WTC11 (cell line): Measurements from ENCODE around the gene HPCA. TPM values are rescaled to one million over a fixed set of nuclear protein-coding genes. Genes with fewer than 3 reads are reported as not detected.

ENCODE experiments used
- CDX4 ChIP-seq: fragments of 250-450 bp; sonication (Bioruptor Pico); IDR thresholded peaks from 2 replicates; pipeline ENCODE4 v1.9.0; 2021; ENCODE audit warnings: moderate library complexity, mild to moderate bottlenecking, inconsistent platforms, borderline replicate concordance
- ELF4 ChIP-seq: sonication (generic); formaldehyde crosslinking; IDR thresholded peaks from 2 replicates; pipeline ENCODE4 v1.8.1; 2022; ENCODE audit warnings: low read depth, mild to moderate bottlenecking, moderate library complexity, missing genetic modification reagents
- ESRRA ChIP-seq: sonication (generic); formaldehyde crosslinking; IDR thresholded peaks from 2 replicates; pipeline ENCODE4 v1.8.1; 2022; ENCODE audit warnings: mild to moderate bottlenecking, missing genetic modification reagents, borderline replicate concordance
- JAZF1 ChIP-seq: fragments of 250-450 bp; sonication (Bioruptor Pico); IDR thresholded peaks from 2 replicates; pipeline ENCODE4 v1.9.0; 2021; ENCODE audit warnings: moderate library complexity, mild to moderate bottlenecking, inconsistent platforms
- MAX ChIP-seq: sonication (generic); formaldehyde crosslinking; IDR thresholded peaks from 2 replicates; pipeline ENCODE4 v1.8.0; 2022; ENCODE audit warnings: mild to moderate bottlenecking, missing genetic modification reagents
- MYBL2 ChIP-seq: sonication (generic); formaldehyde crosslinking; IDR thresholded peaks from 2 replicates; pipeline ENCODE4 v1.8.1; 2023; ENCODE audit warnings: mild to moderate bottlenecking, moderate library complexity, missing genetic modification reagents
- NFE2L1 ChIP-seq: sonication (generic); formaldehyde crosslinking; IDR thresholded peaks from 2 replicates; pipeline ENCODE4 v1.8.1; 2023; ENCODE audit warnings: missing genetic modification reagents
- NR3C1 ChIP-seq: sonication (generic); formaldehyde crosslinking; conservative IDR thresholded peaks from 2 replicates; pipeline ENCODE4 v1.8.1; 2023; ENCODE audit warnings: low read depth, mild to moderate bottlenecking, missing genetic modification reagents
- PREB ChIP-seq: sonication (generic); formaldehyde crosslinking; IDR thresholded peaks from 2 replicates; pipeline ENCODE4 v1.8.1; 2022; ENCODE audit warnings: mild to moderate bottlenecking, missing genetic modification reagents, moderate library complexity, borderline replicate concordance
- PRRX2 ChIP-seq: fragments of 250-450 bp; sonication (Bioruptor Pico); IDR thresholded peaks from 2 replicates; pipeline ENCODE4 v1.8.0; 2021; ENCODE audit warnings: mild to moderate bottlenecking
- SMAD4 ChIP-seq: sonication (generic); formaldehyde crosslinking; IDR thresholded peaks from 2 replicates; pipeline ENCODE4 v1.8.0; 2022; ENCODE audit warnings: mild to moderate bottlenecking, missing genetic modification reagents
- TCF7 ChIP-seq: sonication (generic); formaldehyde crosslinking; IDR thresholded peaks from 2 replicates; pipeline ENCODE4 v1.8.0; 2022; ENCODE audit warnings: mild to moderate bottlenecking, low read depth, missing genetic modification reagents, moderate library complexity
- USF1 ChIP-seq: sonication (generic); formaldehyde crosslinking; IDR thresholded peaks from 2 replicates; pipeline ENCODE4 v1.8.0; 2022; ENCODE audit warnings: mild to moderate bottlenecking, missing genetic modification reagents
- ZBTB43 ChIP-seq: sonication (generic); formaldehyde crosslinking; IDR thresholded peaks from 2 replicates; pipeline ENCODE4 v1.8.1; 2023; ENCODE audit warnings: mild to moderate bottlenecking, missing genetic modification reagents
- ZMAT4 ChIP-seq: fragments of 250-450 bp; sonication (Bioruptor Pico); IDR thresholded peaks from 2 replicates; pipeline ENCODE4 v1.9.0; 2021; ENCODE audit warnings: mild to moderate bottlenecking
- ZNF138 ChIP-seq: sonication (generic); formaldehyde crosslinking; conservative IDR thresholded peaks from 2 replicates; pipeline ENCODE4 v1.8.1; 2022; ENCODE audit warnings: mild to moderate bottlenecking, moderate library complexity, missing genetic modification reagents
- ZNF396 ChIP-seq: fragments of 250-450 bp; sonication (Bioruptor Pico); IDR thresholded peaks from 2 replicates; pipeline ENCODE4 v1.8.0; 2021; ENCODE audit warnings: mild to moderate bottlenecking, moderate library complexity, borderline replicate concordance
- ZNF423 ChIP-seq: fragments of 250-450 bp; sonication (Bioruptor Pico); IDR thresholded peaks from 2 replicates; pipeline ENCODE4 v2.1.2; 2022; ENCODE audit warnings: mild to moderate bottlenecking, moderate library complexity
- ZSCAN18 ChIP-seq: fragments of 250-450 bp; sonication (Bioruptor Pico); IDR thresholded peaks from 2 replicates; pipeline ENCODE4 v2.1.2; 2022; ENCODE audit warnings: mild to moderate bottlenecking, moderate library complexity
- total RNA-seq: library from RNA; stranded (reverse); gene quantifications from 3 replicates; pipeline ENCODE4 v1.2.3, GENCODE V29; 2021
- TF ChIP-seq, protein P1 (sequence below): sonication (generic); formaldehyde crosslinking; conservative IDR thresholded peaks from 2 replicates; pipeline ENCODE4 v1.8.1; 2023; ENCODE audit warnings: mild to moderate bottlenecking, low read depth, missing genetic modification reagents, moderate library complexity
- TF ChIP-seq, protein P2 (sequence below): sonication (generic); formaldehyde crosslinking; IDR thresholded peaks from 2 replicates; pipeline ENCODE4 v1.8.0; 2022; ENCODE audit warnings: mild to moderate bottlenecking, missing genetic modification reagents
- TF ChIP-seq, protein P3 (sequence below): sonication (generic); formaldehyde crosslinking; IDR thresholded peaks from 2 replicates; pipeline ENCODE4 v1.8.1; 2023; ENCODE audit warnings: mild to moderate bottlenecking, moderate library complexity, missing genetic modification reagents
- TF ChIP-seq, protein P4 (sequence below): sonication (generic); formaldehyde crosslinking; IDR thresholded peaks from 2 replicates; pipeline ENCODE4 v1.8.1; 2022; ENCODE audit warnings: low read depth, missing genetic modification reagents, borderline replicate concordance

HPCA gene
- total RNA-seq, 1 experiment from 2014 or later: 1.9 TPM

GRCh38 chr1:32886004-32886827 is at the start of gene HPCA (continued):
- TF ChIP-seq, protein P1, sequence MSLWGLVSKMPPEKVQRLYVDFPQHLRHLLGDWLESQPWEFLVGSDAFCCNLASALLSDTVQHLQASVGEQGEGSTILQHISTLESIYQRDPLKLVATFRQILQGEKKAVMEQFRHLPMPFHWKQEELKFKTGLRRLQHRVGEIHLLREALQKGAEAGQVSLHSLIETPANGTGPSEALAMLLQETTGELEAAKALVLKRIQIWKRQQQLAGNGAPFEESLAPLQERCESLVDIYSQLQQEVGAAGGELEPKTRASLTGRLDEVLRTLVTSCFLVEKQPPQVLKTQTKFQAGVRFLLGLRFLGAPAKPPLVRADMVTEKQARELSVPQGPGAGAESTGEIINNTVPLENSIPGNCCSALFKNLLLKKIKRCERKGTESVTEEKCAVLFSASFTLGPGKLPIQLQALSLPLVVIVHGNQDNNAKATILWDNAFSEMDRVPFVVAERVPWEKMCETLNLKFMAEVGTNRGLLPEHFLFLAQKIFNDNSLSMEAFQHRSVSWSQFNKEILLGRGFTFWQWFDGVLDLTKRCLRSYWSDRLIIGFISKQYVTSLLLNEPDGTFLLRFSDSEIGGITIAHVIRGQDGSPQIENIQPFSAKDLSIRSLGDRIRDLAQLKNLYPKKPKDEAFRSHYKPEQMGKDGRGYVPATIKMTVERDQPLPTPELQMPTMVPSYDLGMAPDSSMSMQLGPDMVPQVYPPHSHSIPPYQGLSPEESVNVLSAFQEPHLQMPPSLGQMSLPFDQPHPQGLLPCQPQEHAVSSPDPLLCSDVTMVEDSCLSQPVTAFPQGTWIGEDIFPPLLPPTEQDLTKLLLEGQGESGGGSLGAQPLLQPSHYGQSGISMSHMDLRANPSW (CRISPR knock-in tag): peak; percentile 92; the same call in 1 of the 2 replicates
- TF ChIP-seq ZSCAN18 (CRISPR knock-in tag) (peak; percentile 94), ZNF423 (CRISPR knock-in tag) (peak; percentile 70; the same call in 1 of the 2 replicates), MYBL2 (CRISPR knock-in tag) (peak; percentile 97), ZNF138 (CRISPR knock-in tag) (peak; percentile 94; the same call in 1 of the 2 replicates), ESRRA (peak; percentile 97), MAX (CRISPR knock-in tag) (peak; percentile 94), PREB (CRISPR knock-in tag) (peak; percentile 95), ZBTB43 (CRISPR knock-in tag) (peak; percentile 95), ZMAT4 (CRISPR knock-in tag) (no peak), TCF7 (CRISPR knock-in tag) (peak; percentile 98), NFE2L1 (CRISPR knock-in tag) (peak; percentile 86), SMAD4 (CRISPR knock-in tag) (peak; percentile 98), CDX4 (CRISPR knock-in tag) (no peak), USF1 (CRISPR knock-in tag) (peak; percentile 90), ZNF396 (CRISPR knock-in tag) (peak; percentile 98; the same call in 1 of the 2 replicates), NR3C1 (peak; percentile 99), JAZF1 (CRISPR knock-in tag) (no peak), PRRX2 (peak; percentile 96), ELF4 (CRISPR knock-in tag) (peak; percentile 98)
- TF ChIP-seq, protein P2, sequence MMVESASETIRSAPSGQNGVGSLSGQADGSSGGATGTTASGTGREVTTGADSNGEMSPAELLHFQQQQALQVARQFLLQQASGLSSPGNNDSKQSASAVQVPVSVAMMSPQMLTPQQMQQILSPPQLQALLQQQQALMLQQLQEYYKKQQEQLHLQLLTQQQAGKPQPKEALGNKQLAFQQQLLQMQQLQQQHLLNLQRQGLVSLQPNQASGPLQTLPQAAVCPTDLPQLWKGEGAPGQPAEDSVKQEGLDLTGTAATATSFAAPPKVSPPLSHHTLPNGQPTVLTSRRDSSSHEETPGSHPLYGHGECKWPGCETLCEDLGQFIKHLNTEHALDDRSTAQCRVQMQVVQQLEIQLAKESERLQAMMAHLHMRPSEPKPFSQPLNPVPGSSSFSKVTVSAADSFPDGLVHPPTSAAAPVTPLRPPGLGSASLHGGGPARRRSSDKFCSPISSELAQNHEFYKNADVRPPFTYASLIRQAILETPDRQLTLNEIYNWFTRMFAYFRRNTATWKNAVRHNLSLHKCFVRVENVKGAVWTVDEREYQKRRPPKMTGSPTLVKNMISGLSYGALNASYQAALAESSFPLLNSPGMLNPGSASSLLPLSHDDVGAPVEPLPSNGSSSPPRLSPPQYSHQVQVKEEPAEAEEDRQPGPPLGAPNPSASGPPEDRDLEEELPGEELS: peak; percentile 99
- TF ChIP-seq, protein P3, sequence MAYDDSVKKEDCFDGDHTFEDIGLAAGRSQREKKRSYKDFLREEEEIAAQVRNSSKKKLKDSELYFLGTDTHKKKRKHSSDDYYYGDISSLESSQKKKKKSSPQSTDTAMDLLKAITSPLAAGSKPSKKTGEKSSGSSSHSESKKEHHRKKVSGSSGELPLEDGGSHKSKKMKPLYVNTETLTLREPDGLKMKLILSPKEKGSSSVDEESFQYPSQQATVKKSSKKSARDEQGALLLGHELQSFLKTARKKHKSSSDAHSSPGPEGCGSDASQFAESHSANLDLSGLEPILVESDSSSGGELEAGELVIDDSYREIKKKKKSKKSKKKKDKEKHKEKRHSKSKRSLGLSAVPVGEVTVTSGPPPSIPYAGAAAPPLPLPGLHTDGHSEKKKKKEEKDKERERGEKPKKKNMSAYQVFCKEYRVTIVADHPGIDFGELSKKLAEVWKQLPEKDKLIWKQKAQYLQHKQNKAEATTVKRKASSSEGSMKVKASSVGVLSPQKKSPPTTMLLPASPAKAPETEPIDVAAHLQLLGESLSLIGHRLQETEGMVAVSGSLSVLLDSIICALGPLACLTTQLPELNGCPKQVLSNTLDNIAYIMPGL: peak; percentile 90
- TF ChIP-seq, protein P4, sequence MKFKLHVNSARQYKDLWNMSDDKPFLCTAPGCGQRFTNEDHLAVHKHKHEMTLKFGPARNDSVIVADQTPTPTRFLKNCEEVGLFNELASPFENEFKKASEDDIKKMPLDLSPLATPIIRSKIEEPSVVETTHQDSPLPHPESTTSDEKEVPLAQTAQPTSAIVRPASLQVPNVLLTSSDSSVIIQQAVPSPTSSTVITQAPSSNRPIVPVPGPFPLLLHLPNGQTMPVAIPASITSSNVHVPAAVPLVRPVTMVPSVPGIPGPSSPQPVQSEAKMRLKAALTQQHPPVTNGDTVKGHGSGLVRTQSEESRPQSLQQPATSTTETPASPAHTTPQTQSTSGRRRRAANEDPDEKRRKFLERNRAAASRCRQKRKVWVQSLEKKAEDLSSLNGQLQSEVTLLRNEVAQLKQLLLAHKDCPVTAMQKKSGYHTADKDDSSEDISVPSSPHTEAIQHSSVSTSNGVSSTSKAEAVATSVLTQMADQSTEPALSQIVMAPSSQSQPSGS (CRISPR knock-in tag): peak; percentile 94
